CD4-positive, alpha-beta T cell (primary cell): ENCODE data around the gene TCHP. TPM values are rescaled to one million over a fixed set of nuclear protein-coding genes. Genes with fewer than 3 reads are reported as not detected.

Source experiments
- ATAC-seq: fragments of 200-7000 bp; cut with Tn5 transposase; one replicate; pipeline ENCODE4 v1.10.0; 2022; ENCODE audit warnings: mild to moderate bottlenecking; ENCODE audit not compliant: poor library complexity
- CTCF ChIA-PET: fragments of 350-600 bp; sonication (Branson Sonifier 250); formaldehyde crosslinking; loops from one replicate; lab custom pipeline; 2021; ENCODE audit warnings: antibody characterized with exemption, inconsistent platforms; lab: Charles Lee
- POLR2A ChIA-PET: fragments of 350-600 bp; sonication (Branson Sonifier 250); formaldehyde crosslinking; loops from one replicate; lab custom pipeline; 2021; ENCODE audit warnings: antibody characterized with exemption, inconsistent platforms; lab: Charles Lee
- DNase-seq, 14 experiments: peaks; one replicate each; pipeline ENCODE4 v3.0.0-alpha.2; 2013 to 2020; ENCODE audit warnings: mixed read lengths in 2 of 14
- H3K27ac ChIP-seq, 2 donors: one replicate each; pipeline versions ENCODE4 v1.5.1 to v1.7.0; 2013; ENCODE audit warnings: low read length in 2 of 2, low read depth in 1 of 2, mild to moderate bottlenecking in 1 of 2
- H3K27me3 ChIP-seq, 2 experiments: 1 replicate in 1 of 2; 2 replicates in 1 of 2; pipeline versions ENCODE4 v1.6.1 to v1.7.0; 2013; ENCODE audit warnings: low read length in 2 of 2, control low read depth in 1 of 2, mild to moderate bottlenecking in 1 of 2, moderate library complexity in 1 of 2; ENCODE audit not compliant: insufficient read depth in 2 of 2, control insufficient read depth in 1 of 2
- H3K36me3 ChIP-seq: one replicate; pipeline ENCODE4 v1.6.1; 2013; ENCODE audit warnings: low read length, control low read depth; ENCODE audit not compliant: insufficient read depth
- H3K4me1 ChIP-seq: one replicate; pipeline ENCODE4 v1.6.1; 2013; ENCODE audit warnings: low read length, control low read depth; ENCODE audit not compliant: insufficient read depth
- H3K4me3 ChIP-seq: one replicate; pipeline ENCODE4 v1.5.1; 2013; ENCODE audit warnings: mild to moderate bottlenecking, low read length, moderate library complexity
- H3K9me3 ChIP-seq, 2 experiments: 1 replicate in 1 of 2; 2 replicates in 1 of 2; pipeline versions ENCODE4 v1.6.1 to v1.7.0; 2013; ENCODE audit warnings: low read length in 2 of 2, mild to moderate bottlenecking in 2 of 2, control low read depth in 1 of 2, moderate library complexity in 1 of 2; ENCODE audit not compliant: control insufficient read depth in 1 of 2, insufficient read depth in 1 of 2
- H3K27ac Mint-ChIP-seq: one replicate; pipeline ENCODE4 v1.8.0; 2020; ENCODE audit warnings: mixed read lengths
- H3K27me3 Mint-ChIP-seq: one replicate; pipeline ENCODE4 v1.8.0; 2021; ENCODE audit warnings: mixed read lengths
- H3K36me3 Mint-ChIP-seq: one replicate; pipeline ENCODE4 v1.8.0; 2021; ENCODE audit warnings: low read depth, mixed read lengths
- H3K4me1 Mint-ChIP-seq: one replicate; pipeline ENCODE4 v1.8.0; 2021; ENCODE audit warnings: low read depth, mixed read lengths
- H3K4me3 Mint-ChIP-seq: one replicate; pipeline ENCODE4 v1.8.0; 2020; ENCODE audit warnings: mild to moderate bottlenecking, mixed read lengths
- H3K9me3 Mint-ChIP-seq: one replicate; pipeline ENCODE4 v1.8.0; 2020; ENCODE audit warnings: mixed read lengths
- intact Hi-C, 2 experiments: fragments of 100-400 bp; cut with DNase I in 1 of 2; cut with micrococcal nuclease in 1 of 2; formaldehyde crosslinking; loops; one replicate each; pipeline versions ENCODE4 v1.15.1 to v1.9.0; 2023 to 2025; cut with DNase I, micrococcal nuclease
- total RNA-seq, 174 experiments: library from RNA in 2 of 174; stranded (reverse) in 2 of 174; gene quantifications; one replicate each; pipeline ENCODE4 v1.2.3 and lab custom pipeline; 2021 to 2026
- TF ChIP-seq, protein P1 (sequence below): fragments of 200-600 bp; IDR thresholded peaks from one replicate; pipeline ENCODE4 v1.8.0; 2022; ENCODE audit warnings: antibody characterized with exemption, mild to moderate bottlenecking

Gene TCHP
- total RNA-seq, 2 experiments from 2014 or later, result 13.2 to 13.6 TPM

- H3K27me3 ChIP-seq, result no peaks in the 10 kb centered on the region
- Mint-ChIP-seq H3K4me3 (peak overlapping the region; percentile 89), H3K9me3 (no peaks in the 10 kb centered on the region), H3K36me3 (peaks cover 34% of the 10 kb centered on the region), H3K27ac (peak overlapping the region; percentile 86), H3K27me3 (no peaks in the 10 kb centered on the region), H3K4me1 (peaks cover 25% of the 10 kb centered on the region)
- CTCF ChIA-PET, result interaction anchor here (0.9 to 1.3 kb wide), 4 partner anchors 20 to 56 kb away, joined by 3 to 6 read pairs (median 3); no protein-coding TSS in a partner anchor
- ATAC-seq (no peak), DNase-seq (peak in 1 of 14 experiments; percentile 14)
- H3K4me3 ChIP-seq, result peak overlapping the region; percentile 72
- peaks cover 28% of the 10 kb centered on the region for H3K4me1 ChIP-seq
- POLR2A ChIA-PET, result interaction anchor here (0.5 to 2.4 kb wide), 9 partner anchors 12 to 179 kb away, joined by 3 to 17 read pairs (median 4); partner anchors contain the start of genes ANKRD13A, GIT2 and GLTP
- intact Hi-C loops, result loop anchor here in 1 of 2 experiments (5.0 kb wide), 2 partner anchors 96 to 116 kb away; partner anchors contain the start of genes ANKRD13A and GIT2
- peaks cover 30% of the 10 kb centered on the region for H3K36me3 ChIP-seq
- TF ChIP-seq, protein P1, sequence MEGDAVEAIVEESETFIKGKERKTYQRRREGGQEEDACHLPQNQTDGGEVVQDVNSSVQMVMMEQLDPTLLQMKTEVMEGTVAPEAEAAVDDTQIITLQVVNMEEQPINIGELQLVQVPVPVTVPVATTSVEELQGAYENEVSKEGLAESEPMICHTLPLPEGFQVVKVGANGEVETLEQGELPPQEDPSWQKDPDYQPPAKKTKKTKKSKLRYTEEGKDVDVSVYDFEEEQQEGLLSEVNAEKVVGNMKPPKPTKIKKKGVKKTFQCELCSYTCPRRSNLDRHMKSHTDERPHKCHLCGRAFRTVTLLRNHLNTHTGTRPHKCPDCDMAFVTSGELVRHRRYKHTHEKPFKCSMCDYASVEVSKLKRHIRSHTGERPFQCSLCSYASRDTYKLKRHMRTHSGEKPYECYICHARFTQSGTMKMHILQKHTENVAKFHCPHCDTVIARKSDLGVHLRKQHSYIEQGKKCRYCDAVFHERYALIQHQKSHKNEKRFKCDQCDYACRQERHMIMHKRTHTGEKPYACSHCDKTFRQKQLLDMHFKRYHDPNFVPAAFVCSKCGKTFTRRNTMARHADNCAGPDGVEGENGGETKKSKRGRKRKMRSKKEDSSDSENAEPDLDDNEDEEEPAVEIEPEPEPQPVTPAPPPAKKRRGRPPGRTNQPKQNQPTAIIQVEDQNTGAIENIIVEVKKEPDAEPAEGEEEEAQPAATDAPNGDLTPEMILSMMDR, result no peak
- peak overlapping the region in 1 of 2 donors; percentile 64 for H3K27ac ChIP-seq
- H3K9me3 ChIP-seq, result no peaks in the 10 kb centered on the region
Measured at GRCh38 chr12:109900752-109901580, 892 bp downstream of the TCHP start.

GRCh38 chr12:109902891-109903418 lies 2.9 kb downstream of the TCHP start:
- no peaks in the 10 kb centered on the region for H3K9me3 Mint-ChIP-seq
- Histone ChIP-seq H3K27me3 (no peaks in the 10 kb centered on the region), H3K4me3 (no peak overlapping the region), H3K27ac (no peak overlapping the region), H3K9me3 (no peaks in the 10 kb centered on the region), H3K36me3 (peaks cover 50% of the 10 kb centered on the region), H3K4me1 (peaks cover 28% of the 10 kb centered on the region)
- CTCF ChIA-PET, result interaction anchor here (1.0 kb wide), 1 partner anchor 58 kb away, joined by 3 read pairs; no protein-coding TSS in a partner anchor
- TF ChIP-seq, protein P1, result no peak
- peaks cover 25% of the 10 kb centered on the region for H3K4me1 Mint-ChIP-seq
- H3K27me3 Mint-ChIP-seq, result no peaks in the 10 kb centered on the region
- no peak overlapping the region for H3K4me3 Mint-ChIP-seq
- H3K36me3 Mint-ChIP-seq, result peaks cover 54% of the 10 kb centered on the region
- intact Hi-C loops, result loop anchor here in 1 of 2 experiments (5.0 kb wide), 2 partner anchors 94 to 114 kb away; partner anchors contain the start of genes ANKRD13A and GIT2
- DNase-seq, result no peak
- POLR2A ChIA-PET, result no interaction called here
- no peak overlapping the region for H3K27ac Mint-ChIP-seq
- ATAC-seq, result no peak

GRCh38 chr12:109905301-109905700 lies 5.2 kb downstream of the TCHP start:
- Mint-ChIP-seq H3K4me1 (peaks cover 19% of the 10 kb centered on the region), H3K27me3 (no peaks in the 10 kb centered on the region), H3K9me3 (no peaks in the 10 kb centered on the region), H3K27ac (no peak overlapping the region), H3K4me3 (no peak overlapping the region), H3K36me3 (peaks cover 68% of the 10 kb centered on the region)
- DNase-seq, result no peak
- Histone ChIP-seq H3K36me3 (peaks cover 69% of the 10 kb centered on the region), H3K4me1 (peaks cover 19% of the 10 kb centered on the region), H3K4me3 (no peak overlapping the region), H3K27me3 (no peaks in the 10 kb centered on the region), H3K9me3 (no peaks in the 10 kb centered on the region), H3K27ac (no peak overlapping the region)
- POLR2A ChIA-PET, result no interaction called here
- CTCF ChIA-PET, result no interaction called here
- TF ChIP-seq, protein P1, result no peak
- no peak for ATAC-seq
- intact Hi-C loops, result no loop called here
